Cardiac muscle cell (in vitro differentiated cells and primary cell): Measurements from ENCODE around the gene SLAMF1. TPM values are rescaled to one million over a fixed set of nuclear protein-coding genes. Genes with fewer than 3 reads are reported as not detected.
A peak's percentile ranks its signal among the peaks of the same experiment; 100 is the strongest.

ENCODE experiments used
- DNase-seq, 2 donors: peaks; one replicate each; pipeline versions ENCODE4 v3.0.0 to v3.0.0-alpha.2; 2010 to 2017; ENCODE audit warnings: low read depth in 1 of 2, low spot score in 1 of 2
- H3K27ac ChIP-seq: fragments of 200-600 bp; sonication (generic); 2 replicates; pipeline ENCODE4 v1.5.1; 2016
- H3K27me3 ChIP-seq: fragments of 200-600 bp; sonication (generic); 2 replicates; pipeline ENCODE4 v1.6.0; 2016; ENCODE audit warnings: control low read depth
- H3K36me3 ChIP-seq: fragments of 200-600 bp; sonication (generic); 2 replicates; pipeline ENCODE4 v1.5.1; 2016; ENCODE audit warnings: control low read depth
- H3K4me1 ChIP-seq: fragments of 200-600 bp; sonication (generic); 2 replicates; pipeline ENCODE4 v1.8.1; 2017; ENCODE audit warnings: low read depth, mild to moderate bottlenecking, mixed run types
- H3K4me3 ChIP-seq: fragments of 200-600 bp; sonication (generic); 2 replicates; pipeline ENCODE4 v1.5.1; 2016; ENCODE audit warnings: mild to moderate bottlenecking
- H3K9me3 ChIP-seq: fragments of 200-600 bp; sonication (generic); 2 replicates; pipeline ENCODE4 v1.5.1; 2017; ENCODE audit warnings: low read depth, mild to moderate bottlenecking, control low read depth
- CTCF ChIP-seq: IDR thresholded peaks from 2 replicates; pipeline ENCODE4 v1.5.1; 2012; ENCODE audit warnings: low read depth, mild to moderate bottlenecking, low read length
- polyA plus RNA-seq: library from polyadenylated mRNA; unstranded; fragments of >200 nt; fragmentation: Nextera tagmentation; extraction: Ambion mirVana; gene quantifications from 2 replicates; pipeline ENCODE4 v1.2.1, GENCODE V29; 2016
- total RNA-seq: library from RNA; depleted of rRNA; stranded (reverse); fragments of >200 nt; gene quantifications from 2 replicates; pipeline ENCODE4 v1.2.3, GENCODE V29; 2016

The SLAMF1 gene
- total and polyA plus RNA-seq, 2 experiments from 2014 or later, result not detected

- Histone ChIP-seq H3K27ac (no peak overlapping the region), H3K9me3 (no peaks in the 10 kb centered on the region)
Measured at GRCh38 chr1:160626509-160627342, 20.1 kb downstream of the SLAMF1 start.

GRCh38 chr1:160625725-160626498 is 20.9 kb downstream of the SLAMF1 start:
- H3K27ac ChIP-seq, result no peak overlapping the region
- no peaks in the 10 kb centered on the region for H3K27me3 ChIP-seq
- no peak for TF ChIP-seq CTCF
- no peaks in the 10 kb centered on the region for H3K9me3 ChIP-seq
- peak in 1 of 2 donors; percentile 38 for DNase-seq
- no peaks in the 10 kb centered on the region for H3K36me3 ChIP-seq
- no peak overlapping the region for H3K4me3 ChIP-seq
- no peaks in the 10 kb centered on the region for H3K4me1 ChIP-seq

More at GRCh38 chr1:160626509-160627342, 20.1 kb downstream of the SLAMF1 start:
- no peaks in the 10 kb centered on the region for H3K4me1 ChIP-seq
- no peak for TF ChIP-seq CTCF
- H3K36me3 ChIP-seq, result no peaks in the 10 kb centered on the region
- no peak overlapping the region for H3K4me3 ChIP-seq
- no peak for DNase-seq
- H3K27me3 ChIP-seq, result no peaks in the 10 kb centered on the region

GRCh38 chr1:160625321-160625720 is 21.5 kb downstream of the SLAMF1 start:
- H3K27me3 ChIP-seq, result no peaks in the 10 kb centered on the region
- no peak for DNase-seq
- H3K4me1 ChIP-seq, result no peaks in the 10 kb centered on the region
- TF ChIP-seq CTCF, result no peak
- no peak overlapping the region for H3K27ac ChIP-seq
- H3K36me3 ChIP-seq, result no peaks in the 10 kb centered on the region
- H3K9me3 ChIP-seq, result no peaks in the 10 kb centered on the region
- no peak overlapping the region for H3K4me3 ChIP-seq

GRCh38 chr1:160624464-160624863 is 22.4 kb downstream of the SLAMF1 start:
- H3K27me3 ChIP-seq, result no peaks in the 10 kb centered on the region
- no peaks in the 10 kb centered on the region for H3K4me1 ChIP-seq
- TF ChIP-seq CTCF, result no peak
- no peak for DNase-seq
- no peak overlapping the region for H3K4me3 ChIP-seq
- no peak overlapping the region for H3K27ac ChIP-seq
- no peaks in the 10 kb centered on the region for H3K9me3 ChIP-seq
- H3K36me3 ChIP-seq, result no peaks in the 10 kb centered on the region

GRCh38 chr1:160623862-160624261 is 23.0 kb downstream of the SLAMF1 start:
- DNase-seq, result no peak
- Histone ChIP-seq H3K36me3 (no peaks in the 10 kb centered on the region), H3K9me3 (no peaks in the 10 kb centered on the region), H3K27ac (no peak overlapping the region), H3K27me3 (no peaks in the 10 kb centered on the region), H3K4me3 (no peak overlapping the region), H3K4me1 (no peaks in the 10 kb centered on the region)
- TF ChIP-seq CTCF, result no peak
